Dendritic cell treated with granulocyte-macrophage colony-stimulating factor and Interleukin-4, amounts not matched to agents 40 ng/mL and 50 ng/mL, for 4 days (primary cell): ENCODE results near the gene PKP3.
A peak's percentile ranks its signal among the peaks of the same experiment; 100 is the strongest.
"Not testable (repeated sequence)": the region's sequence is repeated elsewhere in the genome, so short reads cannot be mapped to it uniquely, and the experiment has no call there.

ENCODE experiments used
- H3K27ac Mint-ChIP-seq: one replicate; pipeline ENCODE4 v1.8.0; 2022; ENCODE audit warnings: mild to moderate bottlenecking, mixed read lengths
- H3K27me3 Mint-ChIP-seq: one replicate; pipeline ENCODE4 v1.8.0; 2022; ENCODE audit warnings: mild to moderate bottlenecking, mixed read lengths
- H3K36me3 Mint-ChIP-seq: one replicate; pipeline ENCODE4 v1.8.0; 2022; ENCODE audit warnings: low read depth, mixed read lengths
- H3K4me1 Mint-ChIP-seq: one replicate; pipeline ENCODE4 v1.8.0; 2022; ENCODE audit warnings: low read depth, mixed read lengths
- H3K4me3 Mint-ChIP-seq: one replicate; pipeline ENCODE4 v1.8.0; 2022; ENCODE audit warnings: mild to moderate bottlenecking, moderate library complexity, mixed read lengths
- H3K9me3 Mint-ChIP-seq: one replicate; pipeline ENCODE4 v1.8.0; 2022; ENCODE audit warnings: mixed read lengths
- intact Hi-C: fragments of 100-400 bp; cut with micrococcal nuclease; formaldehyde crosslinking; loops from one replicate; pipeline ENCODE4 v1.15.0; 2022

The PKP3 gene

DNA sequence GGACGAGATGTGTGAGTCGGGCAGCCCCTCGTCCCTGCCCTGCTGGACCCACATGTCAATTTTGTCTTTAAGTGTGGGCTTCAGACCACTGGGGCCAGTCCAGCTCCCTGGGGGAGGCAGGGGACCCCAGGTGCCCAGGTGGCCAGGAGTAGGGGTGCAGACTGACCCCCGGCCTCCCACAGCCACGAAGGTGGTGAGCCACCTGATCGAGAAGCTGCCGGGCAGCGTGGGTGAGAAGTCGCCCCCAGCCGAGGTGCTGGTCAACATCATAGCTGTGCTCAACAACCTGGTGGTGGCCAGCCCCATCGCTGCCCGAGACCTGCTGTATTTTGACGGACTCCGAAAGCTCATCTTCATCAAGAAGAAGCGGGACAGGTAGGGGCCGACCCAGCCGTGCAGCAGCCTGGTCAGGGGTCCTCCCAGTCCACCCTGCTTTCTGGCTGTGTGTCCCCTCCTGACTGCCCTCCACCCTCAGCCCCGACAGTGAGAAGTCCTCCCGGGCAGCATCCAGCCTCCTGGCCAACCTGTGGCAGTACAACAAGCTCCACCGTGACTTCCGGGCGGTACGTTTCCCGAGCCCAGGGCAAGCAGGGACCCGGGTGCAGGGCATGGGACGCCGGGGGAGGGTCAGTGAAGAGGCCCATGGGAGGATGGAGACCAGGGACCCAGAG, 9.9 kb downstream of the PKP3 start:
- intact Hi-C loops, result no loop called here
- Mint-ChIP-seq H3K27me3 (peaks cover 9% of the 10 kb centered on the region), H3K4me1 (peaks cover 9% of the 10 kb centered on the region), H3K9me3 (peaks cover 12% of the 10 kb centered on the region), H3K27ac (peak overlapping the region; percentile 6), H3K36me3 (no peaks in the 10 kb centered on the region), H3K4me3 (no peak overlapping the region)

DNA sequence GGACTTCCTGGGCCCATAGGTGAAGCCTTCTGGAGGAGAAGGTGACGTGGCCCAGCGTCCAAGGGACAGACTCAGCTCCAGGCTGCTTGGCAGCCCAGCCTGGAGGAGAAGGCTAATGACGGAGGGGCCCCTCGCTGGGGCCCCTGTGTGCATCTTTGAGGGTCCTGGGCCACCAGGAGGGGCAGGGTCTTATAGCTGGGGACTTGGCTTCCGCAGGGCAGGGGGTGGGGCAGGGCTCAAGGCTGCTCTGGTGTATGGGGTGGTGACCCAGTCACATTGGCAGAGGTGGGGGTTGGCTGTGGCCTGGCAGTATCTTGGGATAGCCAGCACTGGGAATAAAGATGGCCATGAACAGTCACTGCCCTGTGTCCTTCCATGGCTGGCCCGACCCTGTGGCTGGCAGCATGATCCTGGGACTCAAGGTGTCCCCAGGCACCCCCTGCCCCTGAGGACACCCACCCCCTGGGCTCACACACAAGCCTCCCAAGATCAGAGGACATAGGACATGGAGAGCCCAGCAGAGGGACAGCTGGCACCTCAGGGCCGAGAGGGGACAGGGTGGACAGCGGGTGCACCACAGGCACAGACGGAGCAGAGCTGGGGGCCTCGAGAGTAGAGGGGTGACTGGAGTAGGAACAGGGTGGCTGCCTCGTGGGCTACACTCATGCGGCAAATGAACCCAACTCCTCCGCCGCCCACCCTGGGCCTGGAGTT, 10.7 kb downstream of the PKP3 start:
- Mint-ChIP-seq H3K4me1 (peaks cover 9% of the 10 kb centered on the region), H3K27me3 (peaks cover 4% of the 10 kb centered on the region), H3K9me3 (peaks cover 4% of the 10 kb centered on the region), H3K27ac (peak overlapping the region; percentile 6), H3K4me3 (no peak overlapping the region), H3K36me3 (no peaks in the 10 kb centered on the region)
- intact Hi-C loops, result no loop called here

DNA sequence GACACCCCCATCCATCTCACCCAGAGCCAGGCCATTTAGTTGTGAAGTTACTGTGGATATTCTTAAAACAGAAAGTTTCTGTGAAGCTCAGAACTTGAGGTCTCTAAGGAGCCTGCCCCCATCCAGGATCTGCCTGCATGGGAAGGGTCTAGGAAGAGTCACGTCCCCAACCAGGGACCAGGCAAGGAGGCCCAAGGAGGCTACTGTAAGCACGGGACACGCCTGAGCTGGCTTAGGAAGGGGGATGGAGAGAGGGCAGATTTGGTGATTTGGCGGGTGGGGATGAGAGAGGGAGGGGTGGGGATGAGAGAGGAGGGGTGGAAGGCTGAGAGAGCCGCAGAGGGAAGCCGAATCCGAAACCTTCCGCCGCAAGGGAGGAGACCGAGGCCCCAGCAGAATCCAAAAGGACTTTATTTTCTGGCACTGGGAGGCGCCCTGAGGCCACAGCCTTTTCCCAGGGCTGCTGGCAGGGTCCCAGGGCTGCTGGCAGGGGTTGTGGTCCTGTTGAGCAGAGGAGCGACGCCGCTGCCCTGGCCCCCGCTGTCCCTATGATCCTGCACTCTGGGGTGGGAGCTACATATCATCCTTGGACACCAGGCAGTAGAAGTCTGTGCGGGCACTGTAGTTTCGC, 11.4 kb downstream of the PKP3 start:
- intact Hi-C loops, result no loop called here
- H3K27ac Mint-ChIP-seq, result no peak overlapping the region
- peaks cover 2% of the 10 kb centered on the region for H3K27me3 Mint-ChIP-seq
- no peaks in the 10 kb centered on the region for H3K9me3 Mint-ChIP-seq
- H3K4me3 Mint-ChIP-seq, result peak overlapping the region; percentile 33
- H3K4me1 Mint-ChIP-seq, result peaks cover 9% of the 10 kb centered on the region
- no peaks in the 10 kb centered on the region for H3K36me3 Mint-ChIP-seq

DNA sequence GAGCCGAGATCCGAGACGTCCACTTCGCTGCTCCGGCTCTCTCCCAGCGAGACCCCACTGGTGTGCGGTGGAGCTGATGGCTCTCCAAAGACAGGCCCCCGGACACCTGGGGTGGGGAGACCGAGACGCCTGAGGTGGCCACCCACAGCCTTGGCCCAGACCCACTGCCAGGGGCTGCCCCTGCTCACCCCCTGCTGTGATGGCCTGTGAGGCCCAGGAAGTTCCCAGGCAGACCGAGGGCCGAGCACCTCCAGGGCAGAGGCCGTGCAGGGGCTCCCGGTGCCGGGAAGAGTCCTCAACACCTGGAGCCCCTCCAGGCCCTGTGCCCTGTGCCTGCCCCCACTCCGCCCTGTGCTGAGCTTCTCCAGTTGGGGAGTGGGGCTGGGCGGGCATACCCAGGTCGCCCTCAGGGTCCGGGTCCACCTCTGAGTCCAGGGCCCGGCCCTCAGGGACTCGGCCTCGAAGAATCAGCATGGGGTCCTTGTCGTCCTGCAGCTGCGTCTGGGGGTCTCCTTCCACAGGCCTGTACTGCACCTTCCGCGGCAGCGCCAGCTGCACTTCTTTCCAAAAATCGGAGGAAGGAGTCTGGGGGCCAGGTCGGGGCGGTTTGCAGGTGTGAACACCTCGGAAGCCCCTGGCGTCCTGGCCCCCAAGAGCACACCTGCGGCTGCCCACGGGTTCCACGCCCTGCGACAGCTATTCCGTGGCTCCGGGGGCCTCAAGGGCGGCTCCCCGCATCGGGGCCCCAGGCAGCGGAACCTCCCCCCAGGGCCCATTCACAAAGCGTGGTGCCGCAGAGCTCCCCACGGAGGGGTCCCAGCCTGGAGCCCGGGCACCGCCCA, 12.2 kb downstream of the PKP3 start:
- Mint-ChIP-seq H3K9me3 (no peaks in the 10 kb centered on the region), H3K4me1 (peaks cover 9% of the 10 kb centered on the region), H3K27ac (peak overlapping the region; percentile 70), H3K36me3 (no peaks in the 10 kb centered on the region), H3K27me3 (peaks cover 2% of the 10 kb centered on the region), H3K4me3 (peak overlapping the region; percentile 71)
- intact Hi-C loops, result loop anchor here (2.0 kb wide), 2 partner anchors 43 to 101 kb away; partner anchors contain the start of gene RNH1

DNA sequence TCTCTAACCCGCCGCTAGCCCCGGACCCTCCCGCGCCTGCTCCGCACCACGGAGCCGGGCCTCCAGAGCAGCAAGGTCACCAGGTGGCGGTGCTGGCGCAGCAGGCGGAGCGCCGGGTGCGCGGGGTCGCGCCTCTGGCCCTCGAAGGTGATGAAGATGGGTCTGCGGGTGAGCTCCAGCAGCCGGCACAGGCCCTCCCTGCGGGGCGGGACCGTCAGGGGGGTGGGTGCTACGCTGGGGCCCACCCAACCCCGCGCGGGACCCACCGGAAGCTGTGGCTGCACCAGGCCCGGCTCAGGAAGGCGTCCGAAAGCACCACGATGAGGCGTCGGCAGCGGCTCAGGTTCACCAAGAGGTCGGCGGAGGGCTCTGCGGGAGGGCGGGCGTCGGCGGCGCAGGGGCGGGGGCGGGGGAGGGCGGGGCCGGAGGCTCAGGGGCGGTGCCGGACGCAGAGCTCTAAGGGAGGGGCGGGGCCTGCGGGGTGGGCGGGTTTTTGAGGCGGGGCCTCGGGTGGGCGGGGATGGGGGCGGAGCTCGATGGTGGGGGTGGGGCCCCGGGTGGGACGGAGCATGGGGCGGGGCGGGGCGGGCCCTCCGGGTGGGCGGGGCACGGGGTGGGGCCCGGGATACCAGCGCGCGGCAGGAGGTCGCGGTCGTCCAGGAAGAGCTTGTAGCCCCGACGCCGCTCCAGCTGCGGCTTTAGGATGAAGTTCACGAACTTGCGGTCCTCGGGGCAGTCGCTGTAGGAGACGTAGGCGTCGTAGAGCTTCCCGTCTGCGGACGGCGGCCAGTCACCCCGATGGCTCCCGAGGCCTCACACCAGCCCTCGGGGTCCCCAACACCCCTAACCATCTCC, 13.0 kb downstream of the PKP3 start:
- intact Hi-C loops, result loop anchor here (2.0 kb wide), 2 partner anchors 42 to 100 kb away; partner anchors contain the start of gene RNH1
- Mint-ChIP-seq H3K4me3 (peak overlapping the region; percentile 71), H3K9me3 (no peaks in the 10 kb centered on the region), H3K36me3 (no peaks in the 10 kb centered on the region), H3K27ac (peak overlapping the region; percentile 70), H3K4me1 (peaks cover 9% of the 10 kb centered on the region), H3K27me3 (peaks cover 2% of the 10 kb centered on the region)

DNA sequence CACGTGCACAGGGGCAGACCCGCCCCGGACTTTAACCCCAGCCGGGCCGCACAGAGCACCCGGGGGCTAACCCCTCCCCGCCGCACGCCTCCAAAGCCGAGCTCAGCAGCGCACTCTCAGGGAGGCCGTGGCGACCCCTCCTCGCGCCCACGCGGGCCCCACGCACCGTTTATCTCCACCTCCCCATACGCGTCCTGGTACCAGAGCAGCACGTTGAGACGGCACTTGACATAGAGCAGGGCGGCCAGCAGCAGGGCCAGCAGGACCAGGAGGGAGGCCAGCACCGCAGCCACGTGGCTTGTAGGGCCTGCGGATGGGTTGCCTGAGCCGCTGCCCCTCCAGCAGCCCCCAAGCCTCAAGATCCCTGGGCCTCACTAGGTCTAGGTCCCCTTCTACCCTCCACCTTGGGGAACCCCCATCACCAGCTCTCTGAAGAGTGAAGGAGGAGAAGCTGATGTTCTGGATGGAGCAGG, 13.7 kb downstream of the PKP3 start:
- H3K4me3 Mint-ChIP-seq, result peak overlapping the region; percentile 52
- H3K4me1 Mint-ChIP-seq, result peaks cover 10% of the 10 kb centered on the region
- H3K9me3 Mint-ChIP-seq, result no peaks in the 10 kb centered on the region
- intact Hi-C loops, result loop anchor here (2.0 kb wide), 2 partner anchors 41 to 99 kb away; partner anchors contain the start of gene RNH1
- peak overlapping the region; percentile 70 for H3K27ac Mint-ChIP-seq
- H3K36me3 Mint-ChIP-seq, result no peaks in the 10 kb centered on the region
- peaks cover 2% of the 10 kb centered on the region for H3K27me3 Mint-ChIP-seq

DNA sequence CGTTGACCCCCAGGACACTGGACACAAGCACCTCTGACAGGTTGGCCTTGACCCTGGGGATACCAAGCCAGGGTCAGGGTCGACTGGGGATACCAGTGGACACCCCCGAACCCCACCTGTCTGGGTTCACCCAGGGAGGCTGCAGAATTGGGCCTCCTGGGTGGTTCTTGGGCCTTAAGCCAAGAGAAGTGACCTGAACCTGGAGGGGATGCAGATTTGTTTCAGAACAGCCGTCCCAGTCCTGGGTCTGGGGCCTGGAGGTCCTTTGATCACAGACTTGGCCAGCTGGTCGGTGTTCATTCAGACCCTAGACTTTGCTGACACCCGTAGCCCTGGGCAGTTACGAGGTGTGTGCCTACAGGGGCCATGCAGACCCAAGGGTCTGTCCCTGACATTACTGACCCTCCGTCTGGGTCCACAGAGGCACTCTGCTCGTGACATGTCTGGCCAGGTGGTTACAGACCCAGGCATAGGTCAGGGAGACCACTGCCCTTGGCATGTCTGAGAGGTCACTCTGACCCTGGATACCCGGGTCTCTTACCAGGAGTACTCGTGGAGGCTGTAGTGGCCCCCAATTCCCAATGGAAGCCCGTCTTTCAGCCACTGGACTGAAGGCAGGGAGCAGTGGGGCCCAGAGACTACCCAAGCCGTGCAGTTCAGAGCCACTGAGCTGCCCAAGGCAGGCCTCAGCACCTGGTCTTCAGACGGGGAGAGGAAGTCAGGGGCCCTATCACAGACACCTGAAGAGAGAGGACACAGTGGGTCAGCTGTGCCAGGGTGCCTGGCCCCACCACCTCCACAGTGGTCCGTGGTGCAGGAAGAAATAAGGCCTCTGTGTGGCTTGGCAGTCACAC, 14.4 kb downstream of the PKP3 start:
- no peaks in the 10 kb centered on the region for H3K36me3 Mint-ChIP-seq
- intact Hi-C loops, result no loop called here
- peaks cover 17% of the 10 kb centered on the region for H3K4me1 Mint-ChIP-seq
- H3K27me3 Mint-ChIP-seq, result peaks cover 2% of the 10 kb centered on the region
- peak overlapping the region; percentile 70 for H3K27ac Mint-ChIP-seq
- no peaks in the 10 kb centered on the region for H3K9me3 Mint-ChIP-seq
- H3K4me3 Mint-ChIP-seq, result no peak overlapping the region

DNA sequence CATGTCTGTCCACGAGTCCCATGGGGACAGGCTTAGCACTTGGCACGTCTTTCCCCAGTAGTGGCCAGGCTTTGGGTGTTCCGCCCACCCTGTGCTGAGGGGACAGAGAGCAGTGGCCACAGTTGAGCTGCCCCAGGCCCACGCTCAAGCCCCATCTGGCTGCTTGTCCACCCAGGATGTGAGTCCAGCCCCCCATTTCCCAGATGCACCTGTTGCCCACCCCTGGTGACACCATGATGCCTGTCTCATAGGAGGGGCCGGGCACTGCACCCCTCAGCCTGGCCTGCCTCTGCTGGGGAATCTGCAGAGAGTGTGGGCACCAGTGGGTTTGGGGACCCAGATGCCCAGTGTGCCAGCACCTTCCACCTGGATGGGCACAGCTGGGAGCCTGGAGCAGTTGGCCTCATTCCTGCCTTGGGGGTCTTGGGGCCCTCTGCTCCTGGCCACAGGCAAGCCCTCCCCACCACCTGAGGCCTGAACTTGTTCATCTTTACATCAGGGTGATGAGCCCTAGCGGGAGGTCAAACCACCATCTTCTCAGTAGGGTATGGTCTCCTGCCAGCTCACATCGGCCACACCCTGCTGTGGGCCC, 15.1 kb downstream of the PKP3 start:
- Mint-ChIP-seq H3K9me3 (no peaks in the 10 kb centered on the region), H3K27ac (no peak overlapping the region), H3K27me3 (no peaks in the 10 kb centered on the region), H3K4me1 (peaks cover 22% of the 10 kb centered on the region), H3K36me3 (no peaks in the 10 kb centered on the region), H3K4me3 (no peak overlapping the region)
- intact Hi-C loops, result no loop called here

DNA sequence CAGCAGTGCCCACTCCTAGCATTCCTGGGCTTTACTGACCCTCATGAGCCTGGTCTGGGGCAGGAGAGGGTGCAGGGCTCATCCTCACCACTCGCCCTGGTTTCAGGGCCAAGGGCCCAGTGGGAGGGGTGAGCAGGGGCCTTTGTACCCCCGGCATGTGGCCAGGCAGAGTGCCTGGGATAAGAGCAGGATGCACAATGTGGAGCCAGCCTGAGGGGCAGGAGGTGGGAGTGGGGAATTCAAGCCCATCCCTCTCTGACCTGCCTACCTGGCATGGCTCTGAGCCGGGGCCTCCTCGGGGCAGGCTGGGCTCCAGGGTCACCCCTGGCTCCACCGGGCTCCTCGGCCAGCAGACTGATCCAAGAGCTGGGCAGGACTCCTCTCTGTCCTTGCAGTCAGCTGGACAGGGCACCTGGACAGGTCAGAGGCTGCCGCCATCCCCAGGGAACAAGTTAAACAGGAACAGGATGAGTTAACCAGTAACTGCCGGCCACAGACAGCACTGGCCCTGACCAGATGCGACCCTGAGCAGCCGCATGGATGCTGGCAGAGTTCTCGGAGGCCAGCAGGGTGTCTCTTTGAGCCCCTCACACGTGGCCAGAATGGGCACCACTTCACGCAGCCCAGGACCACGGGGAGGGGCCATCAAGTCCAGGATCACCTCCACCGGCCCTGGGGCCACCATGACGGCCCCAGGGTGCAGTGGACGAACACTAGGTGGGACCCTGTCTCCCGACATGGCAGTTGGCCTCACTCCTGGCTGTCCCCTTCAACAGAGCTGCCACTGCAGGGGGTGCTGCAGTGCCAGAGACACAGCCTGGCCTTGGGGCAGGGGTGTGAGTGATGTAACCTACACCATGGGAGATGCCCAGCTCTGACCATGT, 15.8 kb downstream of the PKP3 start:
- Mint-ChIP-seq H3K36me3 (no peaks in the 10 kb centered on the region), H3K27ac (no peak overlapping the region), H3K9me3 (no peaks in the 10 kb centered on the region), H3K4me3 (no peak overlapping the region), H3K27me3 (no peaks in the 10 kb centered on the region), H3K4me1 (peaks cover 30% of the 10 kb centered on the region)
- intact Hi-C loops, result no loop called here

DNA sequence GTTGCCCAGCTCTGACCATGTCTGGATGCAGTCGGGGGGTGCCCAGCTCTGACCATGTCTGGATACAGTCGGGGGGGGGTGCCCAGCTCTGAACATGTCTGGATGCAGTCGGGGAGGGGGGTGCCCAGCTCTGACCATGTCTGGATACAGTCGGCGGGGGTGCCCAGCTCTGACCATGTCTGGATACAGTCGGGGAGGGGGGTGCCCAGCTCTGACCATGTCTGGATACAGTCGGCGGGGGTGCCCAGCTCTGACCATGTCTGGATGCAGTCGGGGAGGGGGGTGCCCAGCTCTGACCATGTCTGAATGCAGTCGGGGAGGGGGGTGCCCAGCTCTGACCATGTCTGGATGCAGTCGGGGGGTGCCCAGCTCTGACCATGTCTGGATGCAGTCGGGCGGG, 16.7 kb downstream of the PKP3 start:
- H3K27me3 Mint-ChIP-seq, H3K36me3 Mint-ChIP-seq, H3K4me3 Mint-ChIP-seq, H3K9me3 Mint-ChIP-seq, H3K27ac Mint-ChIP-seq, intact Hi-C loops: not testable (repeated sequence)
- peaks cover 38% of the 10 kb centered on the region for H3K4me1 Mint-ChIP-seq

DNA sequence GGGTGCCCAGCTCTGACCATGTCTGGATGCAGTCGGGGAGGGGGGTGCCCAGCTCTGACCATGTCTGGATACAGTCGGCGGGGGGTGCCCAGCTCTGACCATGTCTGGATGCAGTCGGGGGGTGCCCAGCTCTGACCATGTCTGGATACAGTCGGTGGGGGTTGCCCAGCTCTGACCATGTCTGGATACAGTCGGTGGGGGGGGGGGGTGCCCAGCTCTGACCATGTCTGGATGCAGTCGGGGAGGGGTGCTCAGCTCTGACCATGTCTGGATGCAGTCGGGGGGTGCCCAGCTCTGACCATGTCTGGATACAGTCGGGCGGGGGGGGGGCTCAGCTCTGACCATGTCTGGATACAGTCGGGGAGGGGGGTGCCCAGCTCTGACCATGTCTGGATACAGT, 17.5 kb downstream of the PKP3 start:
- H3K9me3 Mint-ChIP-seq, H3K36me3 Mint-ChIP-seq, H3K4me3 Mint-ChIP-seq, intact Hi-C loops, H3K27me3 Mint-ChIP-seq, H3K27ac Mint-ChIP-seq: not testable (repeated sequence)
- peaks cover 46% of the 10 kb centered on the region for H3K4me1 Mint-ChIP-seq
